ACHN (cell line): ENCODE results near the gene OR4F17.
"Not testable (repeated sequence)": the region's sequence is repeated elsewhere in the genome, so short reads cannot be mapped to it uniquely, and the experiment has no call there.

Experiments used
- DNase-seq: peaks from one replicate; pipeline ENCODE4 v3.0.0-alpha.2; 2015
- in situ Hi-C: cut with HindIII; loops from 2 replicates; pipeline ENCODE4 v1.10.0; 2017; ENCODE audit warnings: low sequenced_read_pairs, low pct_ligation_motif_present, low pct_unique_long_range_greater_than_20kb

The OR4F17 gene

GRCh38 chr19:106804-107203 is at the start of gene OR4F17:
Gene OR4F17, plus strand, starts transcription at chr19:107104. Its CDS starts 3,575 bp downstream, at chr19:110679.
- in situ Hi-C loops, DNase-seq: not testable (repeated sequence)

- DNase-seq, in situ Hi-C loops: not testable (repeated sequence)
Observed at GRCh38 chr19:70793-71192, 36.1 kb upstream of the OR4F17 start.

GRCh38 chr19:82864-83263 is 24.0 kb upstream of the OR4F17 start:
- in situ Hi-C loops, DNase-seq: not testable (repeated sequence)

DNA sequence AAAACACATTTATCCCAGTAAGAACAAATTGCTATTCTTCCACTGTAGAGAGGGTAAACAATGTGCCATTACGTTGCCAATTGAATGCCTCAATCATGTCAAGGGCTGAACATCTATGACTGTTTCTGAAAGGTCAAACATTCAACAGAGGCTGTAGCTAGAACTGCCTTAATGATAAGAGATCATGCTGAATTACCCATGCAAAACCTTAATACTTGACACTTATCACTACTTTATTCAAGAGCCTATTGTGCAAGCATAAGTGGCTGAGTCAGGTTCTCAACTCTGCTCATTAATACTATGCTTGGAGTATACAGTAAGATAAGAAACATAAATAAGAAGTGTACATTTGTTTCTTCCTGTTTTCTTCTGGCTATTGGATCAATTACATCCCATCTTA is 23.3 kb upstream of the OR4F17 start:
- DNase-seq, in situ Hi-C loops: not testable (repeated sequence)

- DNase-seq, in situ Hi-C loops: not testable (repeated sequence)
Observed at GRCh38 chr19:90678-91077, 16.2 kb upstream of the OR4F17 start.

DNA sequence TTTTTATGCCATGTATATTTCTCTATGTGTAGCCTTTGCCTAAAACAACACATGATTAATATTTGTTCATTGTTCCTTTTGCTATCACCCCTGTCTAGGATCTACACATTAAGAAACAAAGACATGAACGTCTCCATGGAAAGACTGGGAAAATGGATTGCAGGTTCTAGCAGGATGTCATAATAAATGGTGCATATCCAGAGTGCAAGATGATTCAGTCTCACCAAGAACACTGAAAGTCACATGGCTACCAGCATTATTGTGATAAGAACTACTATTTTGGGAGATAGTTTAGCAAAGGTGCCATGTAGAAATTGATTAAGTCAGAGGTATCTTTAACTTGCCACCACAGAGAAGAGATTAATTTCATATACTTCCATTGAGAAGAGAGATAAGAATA is 12.1 kb upstream of the OR4F17 start:
- DNase-seq, in situ Hi-C loops: not testable (repeated sequence)

DNA sequence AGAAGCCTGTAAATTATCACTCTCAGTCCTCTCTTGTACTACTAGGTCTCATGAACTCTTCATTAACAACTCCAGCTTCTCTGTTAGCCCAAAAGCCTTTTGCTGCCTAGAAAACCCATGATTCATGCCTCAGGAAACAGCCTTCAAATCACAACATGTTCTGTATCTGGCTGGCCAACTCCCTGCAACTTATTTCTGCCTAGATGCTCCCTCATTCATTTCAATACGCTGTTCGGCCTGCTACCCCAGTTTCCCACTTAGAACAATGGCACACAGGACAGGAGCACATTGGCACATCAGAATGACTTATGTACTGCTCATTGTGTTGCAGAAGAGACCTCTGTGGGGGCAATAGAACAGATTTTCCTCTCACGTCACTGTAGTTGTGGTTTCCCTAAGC is 9.3 kb upstream of the OR4F17 start:
- DNase-seq, in situ Hi-C loops: not testable (repeated sequence)

- in situ Hi-C loops, DNase-seq: not testable (repeated sequence)
Observed at GRCh38 chr19:120443-121140, 13.7 kb downstream of the OR4F17 start.
